Measurements from ENCODE around the gene TOPBP1.

GRCh38 chr3:133700351-133700750 lies 38.6 kb upstream of the TOPBP1 start:
- no peak for TF ChIP-seq CTCF (IDR thresholded peaks at IDR 0.05; ENCODE audit: low read length)
- no peak for TF ChIP-seq EZH2 (IDR thresholded peaks at IDR 0.05; ENCODE audit: borderline replicate concordance, low read length)

All from OCI-LY1 (cell line).